Measurements from ENCODE around the gene RAD18.

DNA sequence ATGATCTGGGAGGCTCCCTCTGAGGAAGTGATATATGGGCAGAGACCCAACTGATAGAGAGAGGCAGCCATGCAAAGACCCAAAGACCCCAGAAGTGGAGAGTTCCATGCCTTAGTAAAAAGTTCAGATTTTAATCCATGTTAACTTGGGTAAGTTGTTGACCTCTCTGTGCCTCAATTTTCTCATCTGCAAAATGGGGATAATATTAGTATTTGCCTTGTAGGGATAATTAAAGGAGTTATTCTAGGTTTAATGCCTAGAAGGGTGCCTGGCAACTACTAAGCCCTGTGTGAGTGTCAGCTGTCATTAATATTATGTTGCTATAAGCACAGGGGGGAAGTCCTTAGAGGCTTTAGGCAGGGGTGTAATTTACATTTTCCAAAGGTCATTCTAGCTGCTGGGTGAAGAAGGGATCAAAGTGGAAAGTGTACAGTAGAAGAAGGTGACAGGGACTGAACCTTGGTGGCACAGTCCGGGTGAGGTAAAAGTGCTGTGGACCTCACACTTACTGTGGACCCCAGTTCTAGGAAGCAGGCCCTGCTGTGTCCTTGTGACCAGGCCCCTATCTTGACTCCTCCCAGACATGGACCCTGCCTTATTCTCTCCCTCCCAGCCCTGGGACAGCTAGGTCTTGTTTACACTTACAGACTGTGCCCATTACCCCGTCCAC lies 3.0 kb upstream of the RAD18 start:
- TF ChIP-seq ZNF274 (IDR thresholded peaks at IDR 0.05; ENCODE audit: low read length), result no peak
- no peak for TF ChIP-seq ZNF274 (tag by site-specific recombination; IDR thresholded peaks at IDR 0.05; ENCODE audit: borderline replicate concordance)
- TF ChIP-seq TCF7L2 (IDR thresholded peaks at IDR 0.05; ENCODE audit: borderline replicate concordance, low read depth, low read length), result no peak
- TF ChIP-seq, protein P1, sequence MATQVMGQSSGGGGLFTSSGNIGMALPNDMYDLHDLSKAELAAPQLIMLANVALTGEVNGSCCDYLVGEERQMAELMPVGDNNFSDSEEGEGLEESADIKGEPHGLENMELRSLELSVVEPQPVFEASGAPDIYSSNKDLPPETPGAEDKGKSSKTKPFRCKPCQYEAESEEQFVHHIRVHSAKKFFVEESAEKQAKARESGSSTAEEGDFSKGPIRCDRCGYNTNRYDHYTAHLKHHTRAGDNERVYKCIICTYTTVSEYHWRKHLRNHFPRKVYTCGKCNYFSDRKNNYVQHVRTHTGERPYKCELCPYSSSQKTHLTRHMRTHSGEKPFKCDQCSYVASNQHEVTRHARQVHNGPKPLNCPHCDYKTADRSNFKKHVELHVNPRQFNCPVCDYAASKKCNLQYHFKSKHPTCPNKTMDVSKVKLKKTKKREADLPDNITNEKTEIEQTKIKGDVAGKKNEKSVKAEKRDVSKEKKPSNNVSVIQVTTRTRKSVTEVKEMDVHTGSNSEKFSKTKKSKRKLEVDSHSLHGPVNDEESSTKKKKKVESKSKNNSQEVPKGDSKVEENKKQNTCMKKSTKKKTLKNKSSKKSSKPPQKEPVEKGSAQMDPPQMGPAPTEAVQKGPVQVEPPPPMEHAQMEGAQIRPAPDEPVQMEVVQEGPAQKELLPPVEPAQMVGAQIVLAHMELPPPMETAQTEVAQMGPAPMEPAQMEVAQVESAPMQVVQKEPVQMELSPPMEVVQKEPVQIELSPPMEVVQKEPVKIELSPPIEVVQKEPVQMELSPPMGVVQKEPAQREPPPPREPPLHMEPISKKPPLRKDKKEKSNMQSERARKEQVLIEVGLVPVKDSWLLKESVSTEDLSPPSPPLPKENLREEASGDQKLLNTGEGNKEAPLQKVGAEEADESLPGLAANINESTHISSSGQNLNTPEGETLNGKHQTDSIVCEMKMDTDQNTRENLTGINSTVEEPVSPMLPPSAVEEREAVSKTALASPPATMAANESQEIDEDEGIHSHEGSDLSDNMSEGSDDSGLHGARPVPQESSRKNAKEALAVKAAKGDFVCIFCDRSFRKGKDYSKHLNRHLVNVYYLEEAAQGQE (tag by site-specific recombination; IDR thresholded peaks at IDR 0.05), result no peak
- TF ChIP-seq CTCF (tag by site-specific recombination; IDR thresholded peaks at IDR 0.05), result no peak
- TF ChIP-seq, protein P2, sequence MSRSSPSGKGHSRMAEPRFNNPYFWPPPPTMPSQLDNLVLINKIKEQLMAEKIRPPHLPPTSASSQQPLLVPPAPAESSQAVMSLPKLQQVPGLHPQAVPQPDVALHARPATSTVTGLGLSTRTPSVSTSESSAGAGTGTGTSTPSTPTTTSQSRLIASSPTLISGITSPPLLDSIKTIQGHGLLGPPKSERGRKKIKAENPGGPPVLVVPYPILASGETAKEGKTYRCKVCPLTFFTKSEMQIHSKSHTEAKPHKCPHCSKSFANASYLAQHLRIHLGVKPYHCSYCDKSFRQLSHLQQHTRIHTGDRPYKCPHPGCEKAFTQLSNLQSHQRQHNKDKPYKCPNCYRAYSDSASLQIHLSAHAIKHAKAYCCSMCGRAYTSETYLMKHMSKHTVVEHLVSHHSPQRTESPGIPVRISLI (tag by site-specific recombination; IDR thresholded peaks at IDR 0.05), result no peak
- no peak for TF ChIP-seq RBAK (tag by site-specific recombination; IDR thresholded peaks at IDR 0.05)
- TF ChIP-seq ZNF121 (tag by site-specific recombination; IDR thresholded peaks at IDR 0.05), result no peak
